DND-41 (cell line): Measurements from ENCODE around the gene SLC39A11.

Experiments used
- CTCF ChIP-seq: IDR thresholded peaks from 2 replicates; pipeline ENCODE4 v1.5.1; 2012; ENCODE audit warnings: borderline replicate concordance, low read length, moderate library complexity, mild to moderate bottlenecking; ENCODE audit not compliant: poor library complexity, severe bottlenecking; ENCODE audit errors: extremely low read depth
- EZH2 ChIP-seq: IDR thresholded peaks from 3 replicates; pipeline ENCODE4 v1.6.1; 2012; ENCODE audit warnings: borderline replicate concordance, low read depth, mild to moderate bottlenecking, moderate library complexity, low read length, inconsistent platforms; ENCODE audit not compliant: severe bottlenecking

GRCh38 chr17:72772331-72772821 is 320.1 kb downstream of the SLC39A11 start:
- TF ChIP-seq CTCF = no peak
- no peak for TF ChIP-seq EZH2
